HG02970 (cell line): ENCODE results near the gene KCNJ18.
"Not testable (repeated sequence)": the region's sequence is repeated elsewhere in the genome, so short reads cannot be mapped to it uniquely, and the experiment has no call there.

Source experiments
- ATAC-seq: cut with Tn5 transposase; IDR thresholded peaks from one replicate; pipeline ENCODE4 v1.9.1; 2021; ENCODE audit warnings: mild to moderate bottlenecking, moderate library complexity, moderate number of reproducible peaks; ENCODE audit not compliant: unreplicated experiment, low FRiP score

Gene KCNJ18

GRCh38 chr17:21691883-21692703, at the start of gene KCNJ18:
Gene KCNJ18 (plus strand): TSS chr17:21692523. CDS start chr17:21702787, 10,264 bp downstream.
- ATAC-seq: not testable (repeated sequence)

- ATAC-seq: not testable (repeated sequence)
Observed at GRCh38 chr17:21648125-21648524, 44.2 kb upstream of the KCNJ18 start.

GRCh38 chr17:21650043-21650442, 42.3 kb upstream of the KCNJ18 start:
- ATAC-seq: not testable (repeated sequence)

- ATAC-seq: not testable (repeated sequence)
Observed at GRCh38 chr17:21652049-21652448, 40.3 kb upstream of the KCNJ18 start.

- not testable (repeated sequence) for ATAC-seq
Observed at GRCh38 chr17:21653211-21653610, 39.1 kb upstream of the KCNJ18 start.

- not testable (repeated sequence) for ATAC-seq
Observed at GRCh38 chr17:21656518-21657309, 35.6 kb upstream of the KCNJ18 start.

GRCh38 chr17:21659635-21660034, 32.7 kb upstream of the KCNJ18 start:
- not testable (repeated sequence) for ATAC-seq

- ATAC-seq: not testable (repeated sequence)
Observed at GRCh38 chr17:21661455-21661854, 30.9 kb upstream of the KCNJ18 start.

GRCh38 chr17:21663166-21663565, 29.2 kb upstream of the KCNJ18 start:
- not testable (repeated sequence) for ATAC-seq

GRCh38 chr17:21663614-21664474, 28.5 kb upstream of the KCNJ18 start:
- ATAC-seq: not testable (repeated sequence)

- not testable (repeated sequence) for ATAC-seq
Observed at GRCh38 chr17:21665171-21665570, 27.2 kb upstream of the KCNJ18 start.

- ATAC-seq: not testable (repeated sequence)
Observed at GRCh38 chr17:21665935-21666493, 26.3 kb upstream of the KCNJ18 start.

GRCh38 chr17:21666711-21667412, 25.5 kb upstream of the KCNJ18 start:
- ATAC-seq: not testable (repeated sequence)

- not testable (repeated sequence) for ATAC-seq
Observed at GRCh38 chr17:21667413-21668117, 24.8 kb upstream of the KCNJ18 start.

- ATAC-seq: not testable (repeated sequence)
Observed at GRCh38 chr17:21668118-21668488, 24.2 kb upstream of the KCNJ18 start.

GRCh38 chr17:21668746-21669508, 23.4 kb upstream of the KCNJ18 start:
- not testable (repeated sequence) for ATAC-seq

- ATAC-seq: not testable (repeated sequence)
Observed at GRCh38 chr17:21669616-21670360, 22.5 kb upstream of the KCNJ18 start.
